ENCODE results near the gene BRINP1.

- no peak for TF ChIP-seq GATA3 (IDR thresholded peaks at IDR 0.05; ENCODE audit: low read depth, low read length)
- TF ChIP-seq GATA2 (IDR thresholded peaks at IDR 0.05; ENCODE audit: low read depth, low read length): no peak
Observed at GRCh38 chr9:119197893-119198607, 171.2 kb downstream of the BRINP1 start.
